RWPE2 (cell line): ENCODE measurements around the gene ADIPOQ.

Source experiments
- ATAC-seq: fragments of 200-7000 bp; cut with Tn5 transposase; 3 replicates; pipeline ENCODE4 v1.9.1; 2021; ENCODE audit warnings: low read depth
- DNase-seq: peaks from one replicate; pipeline ENCODE4 v3.0.0-alpha.2; 2020; ENCODE audit warnings: low spot score
- H3K27ac ChIP-seq: fragments of 450-650 bp; 2 replicates; pipeline ENCODE4 v1.5.1; 2017; ENCODE audit warnings: mild to moderate bottlenecking; ENCODE audit not compliant: poor library complexity, severe bottlenecking
- H3K27me3 ChIP-seq: fragments of 250-450 bp; sonication (Bioruptor Pico); 2 replicates; pipeline ENCODE4 v1.5.1; 2021; ENCODE audit warnings: mild to moderate bottlenecking, moderate library complexity; ENCODE audit not compliant: insufficient read depth, poor library complexity, severe bottlenecking
- H3K36me3 ChIP-seq: fragments of 250-450 bp; sonication (Bioruptor Pico); 2 replicates; pipeline ENCODE4 v1.5.1; 2020; ENCODE audit warnings: low read depth, mild to moderate bottlenecking, moderate library complexity
- H3K4me1 ChIP-seq: fragments of 250-450 bp; sonication (Bioruptor Pico); 2 replicates; pipeline ENCODE4 v1.5.1; 2021; ENCODE audit warnings: mild to moderate bottlenecking, moderate library complexity; ENCODE audit not compliant: insufficient read depth, poor library complexity, severe bottlenecking
- H3K4me3 ChIP-seq: fragments of 250-450 bp; sonication (Bioruptor Pico); 2 replicates; pipeline ENCODE4 v1.5.1; 2021; ENCODE audit warnings: mild to moderate bottlenecking, moderate library complexity; ENCODE audit not compliant: severe bottlenecking
- H3K9me3 ChIP-seq: fragments of 250-450 bp; sonication (Bioruptor Pico); 2 replicates; pipeline ENCODE4 v1.5.1; 2021; ENCODE audit warnings: mild to moderate bottlenecking, moderate library complexity; ENCODE audit not compliant: severe bottlenecking
- CTCF ChIP-seq: fragments of 450-650 bp; IDR thresholded peaks from one replicate; pipeline ENCODE4 v1.5.1; 2017; ENCODE audit warnings: mild to moderate bottlenecking, moderate library complexity; ENCODE audit not compliant: poor library complexity, severe bottlenecking

Gene ADIPOQ

GRCh38 chr3:186895406-186895805 is 52.9 kb downstream of the ADIPOQ start:
- H3K4me1 ChIP-seq, result no peaks in the 10 kb centered on the region
- H3K9me3 ChIP-seq, result no peaks in the 10 kb centered on the region
- H3K36me3 ChIP-seq, result no peaks in the 10 kb centered on the region
- H3K27ac ChIP-seq, result no peak overlapping the region
- DNase-seq (no peak), ATAC-seq (no peak)
- H3K4me3 ChIP-seq, result no peak overlapping the region
- no peak for TF ChIP-seq CTCF
- no peaks in the 10 kb centered on the region for H3K27me3 ChIP-seq

GRCh38 chr3:186896006-186896405 is 53.5 kb downstream of the ADIPOQ start:
- Histone ChIP-seq H3K9me3 (no peaks in the 10 kb centered on the region), H3K27me3 (no peaks in the 10 kb centered on the region), H3K36me3 (no peaks in the 10 kb centered on the region), H3K4me1 (peaks cover 2% of the 10 kb centered on the region), H3K4me3 (no peak overlapping the region), H3K27ac (no peak overlapping the region)
- no peak for DNase-seq
- TF ChIP-seq CTCF, result no peak
- no peak for ATAC-seq

- H3K9me3 ChIP-seq, result no peaks in the 10 kb centered on the region
- ATAC-seq (no peak), DNase-seq (no peak)
- H3K27ac ChIP-seq, result no peak overlapping the region
- no peaks in the 10 kb centered on the region for H3K36me3 ChIP-seq
- peaks cover 9% of the 10 kb centered on the region for H3K4me1 ChIP-seq
- no peaks in the 10 kb centered on the region for H3K27me3 ChIP-seq
- H3K4me3 ChIP-seq, result no peak overlapping the region
- TF ChIP-seq CTCF, result no peak
These were observed 54.4 kb downstream of the ADIPOQ start for GRCh38 chr3:186896875-186897274.

GRCh38 chr3:186901135-186901734 is 58.7 kb downstream of the ADIPOQ start:
- Histone ChIP-seq H3K27me3 (no peaks in the 10 kb centered on the region), H3K27ac (no peak overlapping the region), H3K9me3 (no peaks in the 10 kb centered on the region), H3K4me1 (peaks cover 9% of the 10 kb centered on the region), H3K36me3 (no peaks in the 10 kb centered on the region), H3K4me3 (no peak overlapping the region)
- no peak for DNase-seq
- ATAC-seq, result 0 out of 3 replicates have a peak, but pooled peaks have one; percentile 12
- no peak for TF ChIP-seq CTCF

GRCh38 chr3:186902154-186902553 is 59.6 kb downstream of the ADIPOQ start:
- no peak overlapping the region for H3K27ac ChIP-seq
- no peak for TF ChIP-seq CTCF
- DNase-seq, result no peak

More at GRCh38 chr3:186902154-186902553, 59.6 kb downstream of the ADIPOQ start:
- no peaks in the 10 kb centered on the region for H3K27me3 ChIP-seq
- H3K4me3 ChIP-seq, result no peak overlapping the region
- no peaks in the 10 kb centered on the region for H3K9me3 ChIP-seq
- H3K4me1 ChIP-seq, result peaks cover 9% of the 10 kb centered on the region
- ATAC-seq, result no peak
- H3K36me3 ChIP-seq, result no peaks in the 10 kb centered on the region
